T-cell (primary cell): Measurements from ENCODE around the gene CRTAP. TPM values are rescaled to one million over a fixed set of nuclear protein-coding genes. Genes with fewer than 3 reads are reported as not detected.

Experiments used
- ATAC-seq, 4 experiments: fragments of 200-7000 bp in 3 of 4; fragments of 150-1000 bp in 1 of 4; cut with Tn5 transposase; replicated peaks in 1 of 4; 1 replicate in 3 of 4; 2 replicates in 1 of 4; pipeline ENCODE4 v1.10.0; 2021; ENCODE audit warnings: moderate library complexity in 3 of 4, mild to moderate bottlenecking in 2 of 4, moderate number of reproducible peaks in 1 of 4
- CTCF ChIA-PET, 2 donors: fragments of 300-600 bp; sonication (Branson Sonifier 250); formaldehyde crosslinking; loops; one replicate each; lab custom pipeline; 2022; ENCODE audit warnings: antibody characterized with exemption in 2 of 2; lab: Charles Lee
- POLR2A ChIA-PET, 2 donors: fragments of 300-600 bp; sonication (Branson Sonifier 250); formaldehyde crosslinking; loops; one replicate each; lab custom pipeline; 2022; ENCODE audit warnings: antibody characterized with exemption in 2 of 2; lab: Charles Lee
- DNase-seq, 35 experiments: peaks; one replicate each; pipeline versions ENCODE4 v3.0.0 to v3.0.0-alpha.2; 2013 to 2023
- H3K27ac ChIP-seq: one replicate; pipeline ENCODE4 v1.5.1; 2013; ENCODE audit warnings: low read length
- H3K27me3 ChIP-seq, 2 experiments: replicated peaks in 1 of 2; 1 replicate in 1 of 2; 2 replicates in 1 of 2; pipeline versions ENCODE4 v1.6.1 to v1.7.0; 2013; ENCODE audit warnings: low read length in 1 of 2, mixed read lengths in 1 of 2; ENCODE audit not compliant: control insufficient read depth in 2 of 2, insufficient read depth in 2 of 2; ENCODE audit errors: extremely low read depth in 1 of 2
- H3K36me3 ChIP-seq, 2 donors: 1 replicate in 1 of 2; 2 replicates in 1 of 2; pipeline versions ENCODE4 v1.6.1 to v1.7.0; 2013; ENCODE audit warnings: low read length in 1 of 2; ENCODE audit not compliant: control insufficient read depth in 2 of 2, insufficient read depth in 1 of 2; ENCODE audit errors: extremely low read depth in 1 of 2
- H3K4me1 ChIP-seq, 2 experiments: 1 replicate in 1 of 2; 2 replicates in 1 of 2; pipeline versions ENCODE4 v1.6.1 to v1.7.0; 2013; ENCODE audit warnings: low read length in 2 of 2, mixed read lengths in 1 of 2; ENCODE audit not compliant: insufficient read depth in 2 of 2, control insufficient read depth in 1 of 2; ENCODE audit errors: extremely low read depth in 1 of 2
- H3K4me3 ChIP-seq, 2 donors: 1 replicate in 1 of 2; 2 replicates in 1 of 2; pipeline versions ENCODE4 v1.5.1 to v1.7.0; 2013; ENCODE audit warnings: mild to moderate bottlenecking in 2 of 2, low read length in 1 of 2, moderate library complexity in 1 of 2; ENCODE audit not compliant: control insufficient read depth in 1 of 2; ENCODE audit errors: extremely low read depth in 1 of 2
- H3K9me3 ChIP-seq: 2 replicates; pipeline ENCODE4 v1.7.0; 2013
- H3K27ac Mint-ChIP-seq, 2 donors: one replicate each; pipeline ENCODE4 v1.8.0; 2020 to 2021; ENCODE audit warnings: mild to moderate bottlenecking in 2 of 2, mixed read lengths in 2 of 2
- H3K27me3 Mint-ChIP-seq, 2 donors: one replicate each; pipeline ENCODE4 v1.8.0; 2021 to 2022; ENCODE audit warnings: mixed read lengths in 2 of 2
- H3K36me3 Mint-ChIP-seq: one replicate; pipeline ENCODE4 v1.8.0; 2021; ENCODE audit warnings: mixed read lengths
- H3K4me1 Mint-ChIP-seq, 3 donors: one replicate each; pipeline ENCODE4 v1.8.0; 2020 to 2022; ENCODE audit warnings: mixed read lengths in 3 of 3, mild to moderate bottlenecking in 1 of 3
- H3K4me3 Mint-ChIP-seq, 3 donors: one replicate each; pipeline ENCODE4 v1.8.0; 2020 to 2022; ENCODE audit warnings: mild to moderate bottlenecking in 3 of 3, mixed read lengths in 3 of 3, moderate library complexity in 3 of 3
- H3K9me3 Mint-ChIP-seq, 3 donors: one replicate each; pipeline ENCODE4 v1.8.0; 2020 to 2022; ENCODE audit warnings: mixed read lengths in 3 of 3
- WGBS: methylation state at CpG from one replicate; pipeline ENCODE4 v1.1.5; 2013; ENCODE audit warnings: missing lambda C conversion rate; ENCODE audit not compliant: insufficient coverage; 5-methylcytosine and 5-hydroxymethylcytosine counted together
- total RNA-seq, 35 experiments: library from RNA in 6 of 35; stranded (reverse) in 6 of 35; fragments of 120-200 nt in 1 of 35; gene quantifications; one replicate each; pipeline versions ENCODE4 v1.2.1 to v1.2.4 and lab custom pipeline; 2013 to 2026

The CRTAP gene
- total RNA-seq, 5 donors from 2014 or later (not counting 1 experiment from before 2014, with no cell fraction given), result 27.8 to 65.7 (median 52.4) TPM

GRCh38 chr3:33095436-33095835 lies 18.4 kb upstream of the CRTAP start:
- no peak for DNase-seq
- Histone ChIP-seq H3K36me3 (peaks cover 0 to 13% of the 10 kb centered on the region in 2 donors), H3K27ac (peak overlapping the region; percentile 9), H3K9me3 (no peaks in the 10 kb centered on the region), H3K4me3 (peak overlapping the region in 1 of 2 donors; percentile 3), H3K27me3 (no peaks in the 10 kb centered on the region), H3K4me1 (peaks cover 7 to 27% of the 10 kb centered on the region in 2 experiments)
- ATAC-seq, result no peak
- Mint-ChIP-seq H3K27ac (peak overlapping the region; percentile 89 to 90), H3K4me3 (peak overlapping the region; percentile 94 to 95 (median 95)), H3K27me3 (no peaks in the 10 kb centered on the region), H3K36me3 (peaks cover 30% of the 10 kb centered on the region), H3K9me3 (no peaks in the 10 kb centered on the region), H3K4me1 (peaks cover 44 to 58% (median 46%) of the 10 kb centered on the region in 3 donors)
- ChIA-PET POLR2A (interaction anchor here in 1 of 2 donors (0.5 kb wide), 1 partner anchor 594 kb away, joined by 3 read pairs; no protein-coding TSS in a partner anchor), CTCF (interaction anchor here (0.5 to 1.1 kb wide), 6 partner anchors 21 to 1167 kb away, joined by 3 to 7 read pairs (median 4); no protein-coding TSS in a partner anchor)
- WGBS, result 100% methylated on average over 2 of the region's 2 CpGs

- POLR2A ChIA-PET, result interaction anchor here in 1 of 2 donors (0.5 kb wide), 1 partner anchor 593 kb away, joined by 3 read pairs; no protein-coding TSS in a partner anchor
- Histone ChIP-seq H3K36me3 (peaks cover 0 to 13% of the 10 kb centered on the region in 2 donors), H3K4me3 (peak overlapping the region; percentile 89 to 98), H3K9me3 (no peaks in the 10 kb centered on the region), H3K27me3 (no peaks in the 10 kb centered on the region), H3K27ac (peak overlapping the region; percentile 67), H3K4me1 (peaks cover 7 to 27% of the 10 kb centered on the region in 2 experiments)
- no peaks in the 10 kb centered on the region for H3K9me3 Mint-ChIP-seq
- no peaks in the 10 kb centered on the region for H3K27me3 Mint-ChIP-seq
- H3K36me3 Mint-ChIP-seq, result peaks cover 23% of the 10 kb centered on the region
- H3K27ac Mint-ChIP-seq, result peak overlapping the region; percentile 89 to 90
- under 1% methylated on average over 43 of the region's 51 CpGs for WGBS
- peak overlapping the region; percentile 94 to 95 (median 95) for H3K4me3 Mint-ChIP-seq
- CTCF ChIA-PET, result interaction anchor here (0.6 to 1.1 kb wide), 3 partner anchors 35 to 1167 kb away, joined by 3 to 4 read pairs (median 3); no protein-coding TSS in a partner anchor
- H3K4me1 Mint-ChIP-seq, result peaks cover 35 to 50% (median 37%) of the 10 kb centered on the region in 3 donors
- ATAC-seq (peak; percentile 61 to 67 (median 66)), DNase-seq (peak in 32 of 35 experiments; percentile 10 to 61 (median 32))
Observed at GRCh38 chr3:33096093-33096868, 17.5 kb upstream of the CRTAP start.

- DNase-seq, result no peak
- ChIA-PET POLR2A (no interaction called here), CTCF (no interaction called here)
- Histone ChIP-seq H3K27me3 (peaks cover 0 to 3% of the 10 kb centered on the region in 2 experiments), H3K4me3 (no peak overlapping the region), H3K36me3 (no peaks in the 10 kb centered on the region), H3K27ac (no peak overlapping the region), H3K9me3 (no peaks in the 10 kb centered on the region), H3K4me1 (peaks cover 5 to 17% of the 10 kb centered on the region in 2 experiments)
- no peaks in the 10 kb centered on the region for H3K9me3 Mint-ChIP-seq
- no peak overlapping the region for H3K27ac Mint-ChIP-seq
- no peak for ATAC-seq
- H3K27me3 Mint-ChIP-seq, result peaks cover 5 to 6% of the 10 kb centered on the region in 2 donors
- H3K4me1 Mint-ChIP-seq, result peaks cover 9 to 21% (median 14%) of the 10 kb centered on the region in 3 donors
- no CpG with 5 or more reads among the region's 3 CpGs for WGBS
- no peak overlapping the region for H3K4me3 Mint-ChIP-seq
- H3K36me3 Mint-ChIP-seq, result peaks cover 4% of the 10 kb centered on the region
Observed at GRCh38 chr3:33099109-33099645, 14.6 kb upstream of the CRTAP start.

GRCh38 chr3:33099701-33100100 lies 14.1 kb upstream of the CRTAP start:
- Mint-ChIP-seq H3K4me3 (no peak overlapping the region), H3K9me3 (no peaks in the 10 kb centered on the region), H3K27me3 (peaks cover 7 to 8% of the 10 kb centered on the region in 2 donors), H3K4me1 (peaks cover 9 to 17% (median 10%) of the 10 kb centered on the region in 3 donors), H3K36me3 (no peaks in the 10 kb centered on the region), H3K27ac (no peak overlapping the region)
- Histone ChIP-seq H3K27me3 (peaks cover 0 to 3% of the 10 kb centered on the region in 2 experiments), H3K9me3 (no peaks in the 10 kb centered on the region), H3K4me3 (no peak overlapping the region), H3K27ac (no peak overlapping the region), H3K4me1 (peaks cover 5 to 17% of the 10 kb centered on the region in 2 experiments), H3K36me3 (no peaks in the 10 kb centered on the region)
- ATAC-seq (no peak), DNase-seq (no peak)
- ChIA-PET CTCF (no interaction called here), POLR2A (no interaction called here)
- WGBS, result 100% methylated on average over 3 of the region's 3 CpGs

- POLR2A ChIA-PET, result no interaction called here
- CTCF ChIA-PET, result interaction anchor here in 1 of 2 donors (0.5 to 0.6 kb wide), 2 partner anchors 9 to 26 kb away, joined by 3 to 5 read pairs; no protein-coding TSS in a partner anchor
Observed at GRCh38 chr3:33100229-33100628, 13.6 kb upstream of the CRTAP start.

GRCh38 chr3:33103034-33103433 lies 10.8 kb upstream of the CRTAP start:
- no peak overlapping the region for H3K4me3 Mint-ChIP-seq

More at GRCh38 chr3:33100229-33100628, 13.6 kb upstream of the CRTAP start:
- H3K9me3 ChIP-seq, result no peaks in the 10 kb centered on the region
- H3K9me3 Mint-ChIP-seq, result no peaks in the 10 kb centered on the region
- peaks cover 5 to 15% of the 10 kb centered on the region in 2 experiments for H3K4me1 ChIP-seq
- no peak overlapping the region for H3K27ac Mint-ChIP-seq
- no peak overlapping the region for H3K4me3 ChIP-seq
- H3K36me3 ChIP-seq, result no peaks in the 10 kb centered on the region
- H3K36me3 Mint-ChIP-seq, result no peaks in the 10 kb centered on the region
- H3K27ac ChIP-seq, result no peak overlapping the region
- DNase-seq (no peak), ATAC-seq (no peak)
- H3K4me1 Mint-ChIP-seq, result peaks cover 9 to 16% (median 10%) of the 10 kb centered on the region in 3 donors
- 100% methylated on average over 1 of the region's 2 CpGs for WGBS
- peaks cover 0 to 3% of the 10 kb centered on the region in 2 experiments for H3K27me3 ChIP-seq
- no peak overlapping the region for H3K4me3 Mint-ChIP-seq
- peaks cover 7 to 8% of the 10 kb centered on the region in 2 donors for H3K27me3 Mint-ChIP-seq

More at GRCh38 chr3:33103034-33103433, 10.8 kb upstream of the CRTAP start:
- no peaks in the 10 kb centered on the region for H3K36me3 ChIP-seq
- no peaks in the 10 kb centered on the region for H3K9me3 Mint-ChIP-seq
- H3K4me3 ChIP-seq, result no peak overlapping the region
- no peak overlapping the region for H3K27ac ChIP-seq
- no peaks in the 10 kb centered on the region for H3K9me3 ChIP-seq
- H3K36me3 Mint-ChIP-seq, result no peaks in the 10 kb centered on the region
- ChIA-PET CTCF (no interaction called here), POLR2A (no interaction called here)
- DNase-seq (no peak), ATAC-seq (no peak)
- no peaks in the 10 kb centered on the region for H3K4me1 Mint-ChIP-seq
- 100% methylated on average over 3 of the region's 3 CpGs for WGBS
- H3K27me3 ChIP-seq, result peaks cover 0 to 3% of the 10 kb centered on the region in 2 experiments
- H3K27me3 Mint-ChIP-seq, result peaks cover 8 to 11% of the 10 kb centered on the region in 2 donors
- no peak overlapping the region for H3K27ac Mint-ChIP-seq
- H3K4me1 ChIP-seq, result no peaks in the 10 kb centered on the region
